NB4 (cell line): ENCODE data around the gene HLA-DQB2.

Source experiments
- CTCF ChIP-seq: IDR thresholded peaks from one replicate; pipeline ENCODE4 v1.5.1; 2012; ENCODE audit warnings: low read depth, low read length
- POLR2A ChIP-seq: IDR thresholded peaks from 2 replicates; pipeline ENCODE4 v1.6.1; 2011; ENCODE audit warnings: mild to moderate bottlenecking; ENCODE audit not compliant: insufficient read length; ENCODE audit errors: extremely low read depth

- TF ChIP-seq CTCF (no peak), POLR2A (no peak)
Measured at GRCh38 chr6:32718879-32719278, 44.5 kb downstream of the HLA-DQB2 start.
